Panc1 (cell line): Measurements from ENCODE around the gene PIEZO1.

Experiments used
- CTCF ChIP-seq: fragments of 450-650 bp; IDR thresholded peaks from 2 replicates; pipeline ENCODE4 v1.5.1; 2017; ENCODE audit warnings: mild to moderate bottlenecking
- POLR2AphosphoS5 ChIP-seq: IDR thresholded peaks from 2 replicates; pipeline ENCODE4 v1.6.1; 2012; ENCODE audit warnings: mild to moderate bottlenecking, low read depth, low read length, moderate library complexity
- REST ChIP-seq, 2 experiments: IDR thresholded peaks; 2 replicates each; pipeline ENCODE4 v1.6.1; 2011 to 2012; ENCODE audit warnings: low read depth in 2 of 2, control low read depth in 1 of 2, low read length in 1 of 2, mild to moderate bottlenecking in 1 of 2, moderate library complexity in 1 of 2; ENCODE audit not compliant: insufficient read depth in 1 of 2
- SIN3A ChIP-seq: IDR thresholded peaks from 2 replicates; pipeline ENCODE4 v1.6.1; 2012; ENCODE audit warnings: low read depth, mild to moderate bottlenecking, low read length, moderate library complexity, borderline replicate concordance; ENCODE audit not compliant: insufficient read depth
- TCF7L2 ChIP-seq: IDR thresholded peaks from 2 replicates; pipeline ENCODE4 v1.6.1; 2011; ENCODE audit warnings: mild to moderate bottlenecking, low read depth, low read length, inconsistent platforms

GRCh38 chr16:88690341-88691128 is 94.5 kb downstream of the PIEZO1 start:
- no peak for TF ChIP-seq CTCF
- no peak for TF ChIP-seq POLR2AphosphoS5
- TF ChIP-seq SIN3A = no peak
- TF ChIP-seq REST (IDR thresholded peaks at IDR 0.05; ENCODE audit: insufficient read depth in 1 of 2, low read depth in 2 of 2, low read length in 1 of 2) = no peak
- TF ChIP-seq TCF7L2 = no peak
